GM12878 (cell line): ENCODE data around the gene HHIP. TPM values are rescaled to one million over a fixed set of nuclear protein-coding genes. Genes with fewer than 3 reads are reported as not detected.

Experiments
- ATAC-seq: fragments of 200-7000 bp; cut with Tn5 transposase; 3 replicates; pipeline ENCODE4 v1.9.1; 2020; ENCODE audit warnings: mild to moderate bottlenecking, moderate library complexity
- BruUV-seq: library from RNA; stranded (reverse); fragments of 400-500 nt; replicated peaks from 2 replicates; lab custom pipeline; 2021; lab: Mats Ljungman, UMichigan
- CTCF ChIA-PET: fragments of 300-600 bp; sonication (Branson Sonifier 250); formaldehyde crosslinking; extraction: SDS; loops from one replicate; lab custom pipeline; 2021; ENCODE audit warnings: inconsistent platforms; lab: Yijun Ruan, JAX
- POLR2A ChIA-PET: fragments of 350-600 bp; formaldehyde crosslinking; extraction: SDS; loops from one replicate; lab custom pipeline; 2021; ENCODE audit warnings: inconsistent platforms; lab: Charles Lee
- RAD21 ChIA-PET: fragments of 300-600 bp; sonication (Branson Sonifier 250); formaldehyde crosslinking; loops from one replicate; lab custom pipeline; 2023; ENCODE audit warnings: antibody characterized with exemption; ENCODE audit not compliant: unreplicated experiment; lab: Charles Lee
- SMC1A ChIA-PET: fragments of 300-600 bp; sonication (Branson Sonifier 250); formaldehyde crosslinking; loops from one replicate; lab custom pipeline; 2023; ENCODE audit not compliant: unreplicated experiment, uncharacterized antibody; lab: Charles Lee
- DNase-seq: peaks from one replicate; pipeline ENCODE4 v3.0.0-alpha.2; 2011; ENCODE audit warnings: low read depth, low spot score
- FAIRE-seq: peaks from 3 replicates; lab custom pipeline; 2011; peaks lifted over from hg19 to GRCh38; lab: Jason Lieb, UNC
- H2AFZ ChIP-seq: 2 replicates; pipeline ENCODE4 v1.6.0; 2011; ENCODE audit warnings: low read depth, low read length, control low read depth; ENCODE audit not compliant: control insufficient read depth
- H3K27ac ChIP-seq: 2 replicates; pipeline ENCODE4 v1.5.1; 2011; ENCODE audit warnings: control low read depth; ENCODE audit not compliant: control insufficient read depth, insufficient read depth
- H3K27me3 ChIP-seq, 2 experiments: replicated peaks in 1 of 2; 2 replicates each; pipeline versions ENCODE4 v1.6.0 to v1.6.1; 2011; ENCODE audit warnings: low read length in 1 of 2; ENCODE audit not compliant: control insufficient read depth in 2 of 2, insufficient read depth in 2 of 2
- H3K36me3 ChIP-seq, 2 experiments: 2 replicates each; pipeline ENCODE4 v1.5.1; 2011; ENCODE audit warnings: low read length in 1 of 2; ENCODE audit not compliant: control insufficient read depth in 2 of 2, insufficient read depth in 2 of 2
- H3K4me1 ChIP-seq: 2 replicates; pipeline ENCODE4 v1.6.1; 2011; ENCODE audit warnings: mild to moderate bottlenecking, low read length, moderate library complexity, mixed read lengths; ENCODE audit not compliant: control insufficient read depth, insufficient read depth
- H3K4me2 ChIP-seq: 2 replicates; pipeline ENCODE4 v1.6.0; 2011; ENCODE audit warnings: control low read depth; ENCODE audit not compliant: control insufficient read depth, insufficient read depth
- H3K4me3 ChIP-seq: fragments of 200-600 bp; sonication (generic); 2 replicates; pipeline ENCODE4 v1.5.1; 2016
- H3K79me2 ChIP-seq: 2 replicates; pipeline ENCODE4 v1.6.0; 2011; ENCODE audit warnings: low read length; ENCODE audit not compliant: control insufficient read depth, insufficient read depth
- H3K9ac ChIP-seq: 2 replicates; pipeline ENCODE4 v1.8.0; 2011; ENCODE audit warnings: low read length, control low read depth, mixed read lengths; ENCODE audit not compliant: control insufficient read depth, insufficient read depth
- H3K9me3 ChIP-seq: replicated peaks from 3 replicates; pipeline ENCODE4 v1.5.1; 2011; ENCODE audit warnings: mild to moderate bottlenecking, low read length; ENCODE audit not compliant: control insufficient read depth, insufficient read depth
- H4K20me1 ChIP-seq: 2 replicates; pipeline ENCODE4 v1.6.0; 2011; ENCODE audit not compliant: control insufficient read depth, insufficient read depth
- BHLHE40 ChIP-seq, 2 experiments: fragments of 450-650 bp in 1 of 2; IDR thresholded peaks; 2 replicates each; pipeline ENCODE4 v1.6.1; 2011 to 2017; ENCODE audit warnings: low read depth in 2 of 2, borderline replicate concordance in 1 of 2, improper control_type of control experiment in 1 of 2, low read length in 1 of 2, mild to moderate bottlenecking in 1 of 2
- CREM ChIP-seq: IDR thresholded peaks from 2 replicates; pipeline ENCODE4 v1.6.1; 2014; ENCODE audit warnings: antibody characterized with exemption, low read depth
- E4F1 ChIP-seq: fragments of 450-650 bp; IDR thresholded peaks from 2 replicates; pipeline ENCODE4 v1.6.1; 2018; ENCODE audit warnings: borderline replicate concordance, mild to moderate bottlenecking; ENCODE audit not compliant: partially characterized antibody
- EZH2 ChIP-seq: IDR thresholded peaks from 2 replicates; pipeline ENCODE4 v1.6.1; 2012; ENCODE audit warnings: low read depth, mild to moderate bottlenecking, control low read depth, inconsistent platforms, low read length, borderline replicate concordance; ENCODE audit not compliant: control insufficient read depth
- NFXL1 ChIP-seq: fragments of 450-650 bp; IDR thresholded peaks from 2 replicates; pipeline ENCODE4 v1.6.1; 2017; ENCODE audit warnings: antibody characterized with exemption, mild to moderate bottlenecking, borderline replicate concordance
- SP1 ChIP-seq: IDR thresholded peaks from one replicate; pipeline ENCODE4 v1.6.1; 2011; ENCODE audit warnings: low read depth, low read length
- WGBS: methylation state at CpG from one replicate; pipeline ENCODE4 v1.1.6; 2016; ENCODE audit warnings: low lambda C conversion rate; ENCODE audit not compliant: insufficient replicate concordance, insufficient coverage; ENCODE audit errors: missing lambda C conversion rate; 5-methylcytosine and 5-hydroxymethylcytosine counted together
- in situ Hi-C: fragments of 300-500 bp; cut with MboI; formaldehyde crosslinking; loops from 9 replicates; pipeline ENCODE4 v1.14.3; 2018; ENCODE audit warnings: mixed read lengths
- intact Hi-C: fragments of 100-400 bp; cut with micrococcal nuclease; formaldehyde crosslinking; loops from one replicate; pipeline ENCODE4 v1.14.2; 2022; ENCODE audit not compliant: unreplicated experiment
- polyA plus RNA-seq, 11 experiments: library from polyadenylated mRNA; depleted of rRNA in 4 of 11; unstranded in 6 of 11; stranded (reverse) in 5 of 11; fragments of >200 nt; fragmentation: Nextera tagmentation in 4 of 11; fragmentation: Illumina TruSeq in 1 of 11; extraction: Ambion mirVana in 4 of 11; extraction: Trizol in 1 of 11; gene quantifications; 1 replicate in 1 of 11; 2 replicates in 10 of 11; pipeline versions ENCODE4 v1.2.1 to v1.2.3, GENCODE V29; 2011 to 2016; ENCODE audit warnings: inconsistent platforms in 2 of 11, missing spikeins in 2 of 11, low read depth in 1 of 11
- total RNA-seq, 4 experiments: library from RNA; depleted of rRNA in 3 of 4; stranded (reverse); fragments of >200 nt in 3 of 4; fragmentation: Illumina TruSeq in 1 of 4; extraction: Trizol in 1 of 4; gene quantifications; 2 replicates each; pipeline versions ENCODE4 v1.2.1 to v1.2.3, GENCODE V29; 2013 to 2021

HHIP gene
- total and polyA plus RNA-seq, 10 of the 15 experiments (the other 5 are each of a cell fraction or from before 2014, with no cell fraction given), result 0.06 to 0.56 (median 0.24) TPM; not detected in 1

- H2AFZ ChIP-seq, result no peak overlapping the region
- H3K9ac ChIP-seq, result no peak overlapping the region
- H3K27ac ChIP-seq, result no peak overlapping the region
- ChIA-PET POLR2A (no interaction called here), RAD21 (no interaction called here), CTCF (no interaction called here), SMC1A (no interaction called here)
- no peaks in the 10 kb centered on the region for H3K79me2 ChIP-seq
- H3K4me1 ChIP-seq, result no peaks in the 10 kb centered on the region
- in situ Hi-C loops (no loop called here), intact Hi-C loops (no loop called here)
- no peaks in the 10 kb centered on the region for H3K9me3 ChIP-seq
- no peak overlapping the region for H3K4me3 ChIP-seq
- H3K36me3 ChIP-seq, result no peaks in the 10 kb centered on the region
- H3K4me2 ChIP-seq, result no peak overlapping the region
- H4K20me1 ChIP-seq, result no peaks in the 10 kb centered on the region
- BruUV-seq, result no TSS peak
- TF ChIP-seq CREM (no peak), E4F1 (no peak), SP1 (no peak), BHLHE40 (IDR thresholded peaks at IDR 0.05; ENCODE audit: borderline replicate concordance in 1 of 2, low read depth in 2 of 2, low read length in 1 of 2) (no peak), EZH2 (no peak), NFXL1 (no peak)
- DNase-seq (no peak), FAIRE-seq (no peak), ATAC-seq (no peak)
- WGBS, result 14% methylated on average over 3 of the region's 3 CpGs
- no peaks in the 10 kb centered on the region for H3K27me3 ChIP-seq
Observed at GRCh38 chr4:144688035-144688569, 42.1 kb downstream of the HHIP start.
